GM18508 (cell line): Measurements from ENCODE around the gene HORMAD2.

Source experiments
- ATAC-seq: cut with Tn5 transposase; IDR thresholded peaks from one replicate; pipeline ENCODE4 v1.9.1; 2021; ENCODE audit warnings: moderate number of reproducible peaks; ENCODE audit not compliant: insufficient read depth, unreplicated experiment

Gene HORMAD2

DNA sequence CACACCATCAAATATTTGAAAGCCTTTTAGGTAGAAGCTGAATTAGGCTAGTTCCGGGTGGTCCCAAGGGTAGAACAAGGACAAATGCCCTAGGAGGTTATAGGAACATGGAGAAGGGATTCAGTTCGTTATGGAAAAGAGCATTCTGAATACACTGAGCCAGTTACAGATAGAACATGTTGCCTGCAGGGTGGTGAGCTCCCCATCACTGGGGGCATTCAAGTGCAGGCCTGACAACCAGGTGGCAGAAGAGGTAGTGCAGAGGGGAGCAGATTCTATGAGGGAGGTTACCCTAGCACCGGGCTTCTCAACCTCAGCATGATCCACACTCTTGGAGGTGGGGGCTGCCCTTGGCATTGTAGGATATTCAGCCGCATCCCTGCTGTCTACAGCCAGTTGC lies 142.1 kb downstream of the HORMAD2 start:
- no peak for ATAC-seq

DNA sequence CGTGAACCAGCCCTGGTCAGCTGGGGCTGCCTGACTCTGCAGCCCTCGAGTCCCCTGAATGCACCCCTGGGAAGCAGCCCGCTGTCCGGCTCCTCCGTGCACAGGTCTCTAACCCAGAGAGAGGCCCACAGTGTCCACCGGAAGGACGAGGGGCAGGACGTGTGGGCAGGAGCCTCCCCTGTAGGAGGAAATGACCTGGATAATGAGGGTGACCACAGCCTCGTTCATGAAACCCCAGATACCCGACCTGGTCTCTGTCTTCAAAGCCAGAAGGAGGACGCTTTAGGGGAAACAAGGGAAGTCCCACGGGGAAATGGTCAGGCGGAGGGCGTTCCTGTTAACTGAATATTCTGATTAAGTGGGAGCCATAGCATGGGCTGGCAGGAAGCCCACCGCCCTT lies 143.0 kb downstream of the HORMAD2 start:
- ATAC-seq = no peak

DNA sequence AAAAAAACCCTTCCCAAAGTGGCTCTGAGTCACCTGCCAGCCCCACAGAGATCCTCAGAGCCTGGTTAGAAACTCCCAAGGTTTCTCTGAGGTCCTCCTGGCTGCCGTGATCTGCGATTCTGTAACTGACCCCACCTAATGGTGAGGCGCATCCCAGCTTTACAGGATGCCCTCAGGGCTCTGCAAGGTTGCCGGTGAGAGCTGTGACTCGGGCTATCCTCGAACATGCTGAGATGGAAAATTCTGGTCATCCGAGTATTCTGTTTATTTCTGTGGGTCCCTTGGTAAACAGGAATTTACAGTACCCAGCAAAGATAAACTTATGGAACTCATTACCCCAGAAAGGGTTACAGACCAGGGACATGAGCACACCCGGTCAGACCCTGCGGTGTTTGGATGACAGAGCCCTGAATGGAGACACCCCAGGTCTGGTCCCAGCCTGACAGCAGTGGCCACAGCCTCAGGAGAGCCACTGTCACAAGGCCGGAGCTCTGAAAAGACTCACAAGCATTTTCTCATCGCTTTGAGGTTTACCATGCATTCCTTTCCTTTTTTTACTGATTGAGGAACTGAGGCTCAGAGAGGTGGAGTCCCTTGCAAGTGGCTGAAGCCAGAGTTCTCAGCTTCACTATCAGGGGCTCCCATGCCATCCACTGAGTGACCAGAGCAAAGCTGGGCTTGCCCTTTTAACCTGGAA lies 144.0 kb downstream of the HORMAD2 start:
- ATAC-seq = no peak

DNA sequence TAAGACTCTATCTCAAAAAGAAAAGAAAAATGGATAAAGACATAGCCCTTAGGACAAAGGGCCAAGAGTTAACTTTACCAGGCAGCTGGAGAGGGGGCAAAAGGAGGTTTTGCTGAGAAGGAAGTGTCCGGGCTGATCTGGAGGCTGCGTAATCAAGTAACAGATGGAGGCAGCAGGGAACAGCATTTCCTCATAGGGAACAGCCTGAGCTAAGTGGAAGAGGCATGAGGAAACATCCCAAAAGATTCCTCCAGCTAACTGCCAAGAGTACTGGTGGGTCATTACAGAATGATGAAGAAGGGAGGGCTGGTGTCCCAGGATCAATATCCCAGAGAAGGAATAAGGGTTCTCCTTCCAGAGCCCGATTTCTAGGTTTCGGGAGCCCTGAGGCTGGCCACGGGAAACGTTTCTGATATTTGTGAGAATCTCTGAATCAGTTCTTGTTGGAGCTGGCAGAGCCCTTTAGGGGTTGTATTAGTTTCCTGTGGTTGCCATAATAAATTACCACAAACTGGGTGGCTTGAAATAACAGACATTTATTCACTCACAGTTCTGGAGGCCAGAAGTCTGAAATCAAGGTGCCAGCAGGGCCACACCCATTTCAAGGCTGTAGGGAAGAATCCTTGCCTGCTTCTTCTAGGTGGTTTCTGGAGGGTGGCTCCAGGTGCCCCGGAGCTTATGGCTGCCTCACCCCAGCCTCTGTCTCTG lies 145.1 kb downstream of the HORMAD2 start:
- no peak for ATAC-seq

DNA sequence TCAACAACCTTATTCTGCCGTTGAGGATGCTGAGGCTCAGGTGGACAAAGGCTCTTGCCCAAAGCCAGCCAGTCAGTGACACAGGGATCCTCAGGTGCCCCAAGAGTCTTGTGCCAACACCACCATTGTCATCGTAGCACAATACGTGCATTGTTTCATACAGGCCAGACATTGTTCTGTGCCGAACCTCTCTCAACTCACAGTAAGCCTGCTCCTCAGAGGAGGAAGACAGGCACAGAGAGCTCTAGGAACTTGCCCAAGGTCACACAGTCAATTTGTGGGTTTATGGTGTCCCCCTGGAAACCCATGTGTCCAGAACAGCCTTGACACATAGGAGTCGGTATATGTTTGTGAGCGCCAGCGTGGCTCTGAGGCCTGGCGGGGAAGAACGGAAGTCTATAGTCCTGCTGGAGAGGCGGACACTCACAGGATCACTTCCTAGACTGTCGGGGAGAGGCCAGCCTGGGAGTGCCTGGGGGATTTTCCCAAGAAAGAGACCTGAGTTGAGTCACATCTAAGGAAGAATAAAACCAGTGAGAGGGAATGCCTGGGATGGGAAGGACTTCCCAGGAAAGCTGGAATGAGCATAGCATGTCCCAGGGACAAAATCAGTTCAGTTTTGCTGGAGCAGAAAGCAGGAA lies 146.0 kb downstream of the HORMAD2 start:
- no peak for ATAC-seq
